Measurements from ENCODE around the gene FCF1. TPM values are rescaled to one million over a fixed set of nuclear protein-coding genes. Genes with fewer than 3 reads are reported as not detected.

FCF1 gene
- total and polyA plus RNA-seq, 2 experiments from 2014 or later = 24.3 to 39.2 TPM

DNA sequence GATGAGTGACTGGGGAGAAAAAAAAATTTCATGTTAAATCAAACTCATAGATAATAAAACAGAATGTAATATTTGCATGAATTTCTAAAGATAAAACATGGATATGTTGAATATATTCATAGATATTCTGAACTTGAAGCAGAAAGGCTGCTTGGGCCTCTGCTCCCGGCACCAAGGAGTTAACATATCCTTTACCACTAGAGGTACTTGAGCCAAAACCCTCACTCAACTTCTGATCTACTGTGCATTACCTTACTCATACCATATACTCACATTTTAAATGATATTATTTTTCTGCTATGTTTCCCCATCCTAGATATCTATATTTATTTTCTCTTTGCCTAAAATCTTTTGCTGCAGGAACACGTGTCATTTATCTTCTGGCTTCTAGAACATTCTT, 15.0 kb upstream of the FCF1 start:
- Histone ChIP-seq H3K9me2 (ENCODE audit: insufficient read depth) (no peaks in the 10 kb centered on the region), H2AFZ (no peak overlapping the region), H3K79me2 (ENCODE audit: insufficient read depth) (peaks cover 91% of the 10 kb centered on the region), H3K4me3 (0 out of 2 replicates have a peak overlapping the region, but pooled peaks have one; percentile 0), H3K4me1 (ENCODE audit: insufficient read depth) (peaks cover 17% of the 10 kb centered on the region), H3K27ac (peak overlapping the region; percentile 67), H4K20me1 (ENCODE audit: insufficient read depth) (no peaks in the 10 kb centered on the region; the same call in 1 of the 2 replicates), H3K9me3 (ENCODE audit: low read depth) (no peaks in the 10 kb centered on the region), H3K27me3 (replicated peaks; ENCODE audit: insufficient read depth) (no peaks in the 10 kb centered on the region), H3K36me3 (ENCODE audit: low read depth) (no peaks in the 10 kb centered on the region), H3F3A (ENCODE audit: insufficient read depth) (peaks cover 33% of the 10 kb centered on the region), H3K9ac (peak overlapping the region; percentile 7; the same call in 1 of the 2 replicates), H3K4me2 (ENCODE audit: unreplicated experiment) (peak overlapping the region; percentile 36)
- in situ Hi-C loops (cut with MboI) = no loop called here
- WGBS, 2 experiments (ENCODE audit: low coverage in 1 of 2, low lambda C conversion rate in 2 of 2, missing lambda C conversion rate in 2 of 2) = 98 to 100% methylated on average over 2 of the region's 2 CpGs
- no peak for TF ChIP-seq EZH2 (IDR thresholded peaks at IDR 0.05; ENCODE audit: insufficient read depth, poor library complexity, severe bottlenecking)
- TF ChIP-seq EZH2phosphoT487 (IDR thresholded peaks at IDR 0.05; ENCODE audit: insufficient read depth, low read depth) = no peak
- peak; percentile 8 for DNase-seq

DNA sequence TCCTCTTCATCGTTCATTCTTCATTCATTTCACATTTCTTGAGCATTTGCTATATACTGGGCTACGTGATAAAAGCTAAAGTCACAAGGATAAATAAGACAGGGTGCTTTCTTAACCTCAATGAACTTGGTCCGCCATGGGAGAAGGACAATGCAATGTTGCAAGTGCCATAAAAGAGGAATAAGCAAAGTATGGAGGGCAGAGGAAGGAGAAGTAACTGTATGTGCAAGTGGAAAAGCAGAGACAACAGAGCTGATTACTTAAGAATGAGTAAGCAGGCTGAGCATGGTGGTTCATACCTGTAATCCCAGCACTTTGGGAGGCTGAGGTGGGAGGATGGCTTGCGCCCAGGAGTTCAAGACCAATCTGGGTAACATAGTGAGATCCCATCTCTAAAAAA, 14.5 kb upstream of the FCF1 start:
- Histone ChIP-seq H3K4me2 (ENCODE audit: unreplicated experiment) (no peak overlapping the region), H3K9ac (no peak overlapping the region), H3K79me2 (ENCODE audit: insufficient read depth) (peaks cover 91% of the 10 kb centered on the region), H3F3A (ENCODE audit: insufficient read depth) (peaks cover 29% of the 10 kb centered on the region), H2AFZ (no peak overlapping the region), H3K4me1 (ENCODE audit: insufficient read depth) (peaks cover 17% of the 10 kb centered on the region), H3K4me3 (no peak overlapping the region), H3K27ac (0 out of 2 replicates have a peak overlapping the region, but pooled peaks have one; percentile 67), H3K36me3 (ENCODE audit: low read depth) (no peaks in the 10 kb centered on the region), H4K20me1 (ENCODE audit: insufficient read depth) (peaks cover under 1% of the 10 kb centered on the region; the same call in 1 of the 2 replicates), H3K9me3 (ENCODE audit: low read depth) (no peaks in the 10 kb centered on the region), H3K9me2 (ENCODE audit: insufficient read depth) (no peaks in the 10 kb centered on the region), H3K27me3 (replicated peaks; ENCODE audit: insufficient read depth) (no peaks in the 10 kb centered on the region)
- 96 to 98% methylated on average over 4 of the region's 4 CpGs for WGBS, 2 experiments (ENCODE audit: low coverage in 1 of 2, low lambda C conversion rate in 2 of 2, missing lambda C conversion rate in 2 of 2)
- in situ Hi-C loops (cut with MboI) = no loop called here
- TF ChIP-seq EZH2phosphoT487 (IDR thresholded peaks at IDR 0.05; ENCODE audit: insufficient read depth, low read depth) (no peak), EZH2 (IDR thresholded peaks at IDR 0.05; ENCODE audit: insufficient read depth, poor library complexity, severe bottlenecking) (no peak)
- no peak for DNase-seq

DNA sequence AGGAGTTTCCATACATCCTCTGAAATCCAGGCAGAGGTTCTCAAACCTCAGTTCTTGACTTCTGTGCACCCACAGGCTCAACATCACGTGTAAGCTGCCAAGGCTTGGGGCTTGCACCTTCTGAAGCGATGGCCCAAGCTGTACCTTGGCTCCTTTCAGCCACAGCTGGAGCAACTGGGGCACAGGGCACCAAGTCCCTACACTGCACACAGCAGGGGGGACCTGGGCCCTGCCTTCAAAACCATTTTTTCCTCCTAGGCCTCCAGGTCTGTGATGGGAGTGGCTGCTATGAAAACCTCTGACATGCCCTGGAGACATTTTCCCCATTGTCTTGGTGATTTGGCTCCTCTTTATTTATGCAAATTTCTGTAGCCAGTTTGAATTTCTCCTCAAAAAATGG, 10.7 kb upstream of the FCF1 start:
- Histone ChIP-seq H2AFZ (no peak overlapping the region), H3F3A (ENCODE audit: insufficient read depth) (peaks cover 14% of the 10 kb centered on the region), H3K9ac (no peak overlapping the region), H3K27ac (no peak overlapping the region), H3K27me3 (replicated peaks; ENCODE audit: insufficient read depth) (no peaks in the 10 kb centered on the region), H3K4me3 (no peak overlapping the region), H4K20me1 (ENCODE audit: insufficient read depth) (peaks cover 4% of the 10 kb centered on the region), H3K4me2 (ENCODE audit: unreplicated experiment) (no peak overlapping the region), H3K79me2 (ENCODE audit: insufficient read depth) (peaks cover 96% of the 10 kb centered on the region), H3K4me1 (ENCODE audit: insufficient read depth) (peaks cover 12% of the 10 kb centered on the region), H3K9me3 (ENCODE audit: low read depth) (no peaks in the 10 kb centered on the region), H3K9me2 (ENCODE audit: insufficient read depth) (no peaks in the 10 kb centered on the region), H3K36me3 (ENCODE audit: low read depth) (no peaks in the 10 kb centered on the region)
- 96 to 97% methylated on average over 2 of the region's 2 CpGs for WGBS, 2 experiments (ENCODE audit: low coverage in 1 of 2, low lambda C conversion rate in 2 of 2, missing lambda C conversion rate in 2 of 2)
- in situ Hi-C loops (cut with MboI) = no loop called here
- TF ChIP-seq EZH2phosphoT487 (IDR thresholded peaks at IDR 0.05; ENCODE audit: insufficient read depth, low read depth) (no peak), EZH2 (IDR thresholded peaks at IDR 0.05; ENCODE audit: insufficient read depth, poor library complexity, severe bottlenecking) (no peak)
- DNase-seq = no peak

DNA sequence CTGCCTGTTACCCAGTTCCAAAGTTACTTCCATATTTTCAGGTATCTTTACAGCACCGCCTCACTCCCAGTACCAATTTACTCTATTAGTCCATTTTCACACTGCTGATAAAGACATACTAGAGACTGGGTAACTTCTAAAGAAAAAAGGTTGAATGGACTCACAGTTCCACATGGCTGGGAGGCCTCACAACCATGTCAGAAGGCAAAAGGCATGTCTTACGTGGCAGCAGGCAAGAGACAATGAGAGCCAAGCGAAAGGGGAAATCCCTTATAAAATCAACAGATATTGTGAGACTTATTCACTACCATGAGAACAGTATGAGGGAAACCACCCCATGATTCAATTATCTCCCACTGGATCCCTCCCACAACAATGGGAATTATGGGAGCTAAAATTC, 9.9 kb upstream of the FCF1 start:
- DNase-seq = no peak
- H3K4me3 ChIP-seq = no peak overlapping the region
- H3K9me2 ChIP-seq (ENCODE audit: insufficient read depth) = no peaks in the 10 kb centered on the region
- TF ChIP-seq EZH2 (IDR thresholded peaks at IDR 0.05; ENCODE audit: insufficient read depth, poor library complexity, severe bottlenecking) (no peak), EZH2phosphoT487 (IDR thresholded peaks at IDR 0.05; ENCODE audit: insufficient read depth, low read depth) (no peak)
- no peaks in the 10 kb centered on the region for H3K27me3 ChIP-seq (replicated peaks; ENCODE audit: insufficient read depth)
- H3K36me3 ChIP-seq (ENCODE audit: low read depth) = no peaks in the 10 kb centered on the region
- no peak overlapping the region for H3K27ac ChIP-seq
- peaks cover 6% of the 10 kb centered on the region for H3F3A ChIP-seq (ENCODE audit: insufficient read depth)
- peaks cover 4% of the 10 kb centered on the region for H4K20me1 ChIP-seq (ENCODE audit: insufficient read depth)
- H3K4me1 ChIP-seq (ENCODE audit: insufficient read depth) = peaks cover 4% of the 10 kb centered on the region
- WGBS, 2 experiments (ENCODE audit: low coverage in 1 of 2, low lambda C conversion rate in 2 of 2, missing lambda C conversion rate in 2 of 2) = 99 to 100% methylated on average over 3 of the region's 3 CpGs
- in situ Hi-C loops (cut with MboI) = no loop called here
- H3K9ac ChIP-seq = no peak overlapping the region
- H2AFZ ChIP-seq = no peak overlapping the region
- H3K79me2 ChIP-seq (ENCODE audit: insufficient read depth) = peaks cover 100% of the 10 kb centered on the region
- H3K9me3 ChIP-seq (ENCODE audit: low read depth) = no peaks in the 10 kb centered on the region
- H3K4me2 ChIP-seq (ENCODE audit: unreplicated experiment) = no peak overlapping the region

DNA sequence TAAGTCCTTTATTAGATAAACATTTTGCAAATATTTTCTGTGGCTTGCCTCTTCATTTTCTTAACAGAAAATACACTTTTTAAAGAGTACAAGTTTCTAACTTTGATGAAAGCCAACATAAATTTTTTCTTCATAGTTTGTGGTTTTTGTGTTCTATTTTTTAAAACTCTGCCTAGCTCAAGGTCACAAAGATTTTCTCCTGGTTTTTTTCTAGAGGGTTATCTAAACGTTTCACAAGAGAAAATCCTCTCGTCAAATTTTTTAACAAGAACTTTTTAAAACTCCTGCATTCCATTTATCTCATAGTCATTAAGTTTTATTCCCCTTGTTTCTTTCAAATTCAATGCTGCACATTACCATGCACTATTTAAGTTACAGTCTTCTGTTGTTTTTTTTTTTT, 8.3 kb upstream of the FCF1 start:
- Histone ChIP-seq H3K9me3 (ENCODE audit: low read depth) (no peaks in the 10 kb centered on the region), H3K4me3 (no peak overlapping the region), H2AFZ (no peak overlapping the region), H3K4me1 (ENCODE audit: insufficient read depth) (no peaks in the 10 kb centered on the region), H3K79me2 (ENCODE audit: insufficient read depth) (peaks cover 100% of the 10 kb centered on the region), H3K27ac (no peak overlapping the region), H3K36me3 (ENCODE audit: low read depth) (no peaks in the 10 kb centered on the region), H3K9me2 (ENCODE audit: insufficient read depth) (no peaks in the 10 kb centered on the region), H3K27me3 (replicated peaks; ENCODE audit: insufficient read depth) (no peaks in the 10 kb centered on the region), H4K20me1 (ENCODE audit: insufficient read depth) (peaks cover 4% of the 10 kb centered on the region), H3F3A (ENCODE audit: insufficient read depth) (no peaks in the 10 kb centered on the region), H3K4me2 (ENCODE audit: unreplicated experiment) (no peak overlapping the region), H3K9ac (no peak overlapping the region)
- in situ Hi-C loops (cut with MboI) = no loop called here
- 73 to 83% methylated on average over 2 of the region's 2 CpGs for WGBS, 2 experiments (ENCODE audit: low coverage in 1 of 2, low lambda C conversion rate in 2 of 2, missing lambda C conversion rate in 2 of 2)
- DNase-seq = no peak
- no peak for TF ChIP-seq EZH2 (IDR thresholded peaks at IDR 0.05; ENCODE audit: insufficient read depth, poor library complexity, severe bottlenecking)
- TF ChIP-seq EZH2phosphoT487 (IDR thresholded peaks at IDR 0.05; ENCODE audit: insufficient read depth, low read depth) = no peak
